ENCODE measurements around the gene SLC4A1AP. TPM values are rescaled to one million over a fixed set of nuclear protein-coding genes. Genes with fewer than 3 reads are reported as not detected.

SLC4A1AP gene
- total RNA-seq, 4 donors from 2014 or later, result 16.7 to 22.8 (median 20.1) TPM

GRCh38 chr2:27714053-27714452, 50.4 kb downstream of the SLC4A1AP start:
- 94% methylated on average over 8 of the region's 8 CpGs for WGBS

GRCh38 chr2:27714851-27715291, 51.2 kb downstream of the SLC4A1AP start:
- no peak for TF ChIP-seq POLR2AphosphoS5 (IDR thresholded peaks at IDR 0.05)
- no peak for TF ChIP-seq CTCF (IDR thresholded peaks at IDR 0.05)
- no peak for TF ChIP-seq EP300 (IDR thresholded peaks at IDR 0.05)
- no peak for TF ChIP-seq POLR2A (IDR thresholded peaks at IDR 0.05; ENCODE audit: low read depth)
- Histone ChIP-seq H3K27ac (replicated peaks in 1 of 4) (peak overlapping the region; percentile 72 to 82 (median 79)), H3K36me3 (no peaks in the 10 kb centered on the region), H3K27me3 (no peaks in the 10 kb centered on the region), H3K4me3 (peak overlapping the region; percentile 56 to 60 (median 59)), H3K4me1 (peaks cover 21 to 32% (median 29%) of the 10 kb centered on the region in 4 donors), H3K9me3 (no peaks in the 10 kb centered on the region)
- intact Hi-C loops (cut with DNase I), result no loop called here
- DNase-seq (ENCODE audit: extremely low spot score), result no peak
- 67% methylated on average over 19 of the region's 19 CpGs for WGBS

More at GRCh38 chr2:27714053-27714452, 50.4 kb downstream of the SLC4A1AP start:
- no peak for TF ChIP-seq EP300 (IDR thresholded peaks at IDR 0.05)
- no peak for TF ChIP-seq CTCF (IDR thresholded peaks at IDR 0.05)
- TF ChIP-seq POLR2A (IDR thresholded peaks at IDR 0.05; ENCODE audit: low read depth), result no peak
- TF ChIP-seq POLR2AphosphoS5 (IDR thresholded peaks at IDR 0.05), result no peak
- Histone ChIP-seq H3K36me3 (no peaks in the 10 kb centered on the region), H3K4me1 (peaks cover 21 to 34% (median 27%) of the 10 kb centered on the region in 4 donors), H3K9me3 (no peaks in the 10 kb centered on the region), H3K27ac (replicated peaks in 1 of 4) (peak overlapping the region in 3 of 4 donors; percentile 72 to 82 (median 82)), H3K27me3 (no peaks in the 10 kb centered on the region), H3K4me3 (no peak overlapping the region)
- DNase-seq (ENCODE audit: extremely low spot score), result no peak
- intact Hi-C loops (cut with DNase I), result no loop called here

- peak overlapping the region; percentile 72 to 82 (median 79) for H3K27ac ChIP-seq (replicated peaks in 1 of 4)
- intact Hi-C loops (cut with DNase I), result no loop called here
- no peaks in the 10 kb centered on the region for H3K9me3 ChIP-seq
- peak overlapping the region; percentile 56 to 60 (median 59) for H3K4me3 ChIP-seq
- H3K36me3 ChIP-seq, result no peaks in the 10 kb centered on the region
- H3K27me3 ChIP-seq, result no peaks in the 10 kb centered on the region
- WGBS, result 4% methylated on average over 36 of the region's 51 CpGs
- H3K4me1 ChIP-seq, result peaks cover 21 to 39% (median 31%) of the 10 kb centered on the region in 4 donors
- DNase-seq (ENCODE audit: extremely low spot score), result no peak
- TF ChIP-seq POLR2AphosphoS5 (IDR thresholded peaks at IDR 0.05), result peak; percentile 81 to 89
- TF ChIP-seq POLR2A (IDR thresholded peaks at IDR 0.05; ENCODE audit: low read depth), result peak; percentile 35
- peak; percentile 49 for TF ChIP-seq EP300 (IDR thresholded peaks at IDR 0.05)
- no peak for TF ChIP-seq CTCF (IDR thresholded peaks at IDR 0.05)
These were observed 51.9 kb downstream of the SLC4A1AP start for GRCh38 chr2:27715318-27716210.

GRCh38 chr2:27716301-27717069, 52.8 kb downstream of the SLC4A1AP start:
- TF ChIP-seq EP300 (IDR thresholded peaks at IDR 0.05) (no peak), CTCF (IDR thresholded peaks at IDR 0.05) (no peak), POLR2A (IDR thresholded peaks at IDR 0.05; ENCODE audit: low read depth) (no peak), POLR2AphosphoS5 (IDR thresholded peaks at IDR 0.05) (no peak)
- DNase-seq (ENCODE audit: extremely low spot score), result no peak
- H3K4me3 ChIP-seq, result peak overlapping the region in 1 of 4 donors; percentile 56
- H3K4me1 ChIP-seq, result peaks cover 21 to 42% (median 31%) of the 10 kb centered on the region in 4 donors
- no peaks in the 10 kb centered on the region for H3K9me3 ChIP-seq
- no peaks in the 10 kb centered on the region for H3K27me3 ChIP-seq
- intact Hi-C loops (cut with DNase I), result no loop called here
- peak overlapping the region; percentile 72 to 82 (median 79) for H3K27ac ChIP-seq (replicated peaks in 1 of 4)
- no peaks in the 10 kb centered on the region for H3K36me3 ChIP-seq
- WGBS, result 77% methylated on average over 13 of the region's 25 CpGs

Measured in esophagus muscularis mucosa (tissue), 4 donors.